GM10248 (cell line): ENCODE measurements around the gene TMEM165.

Experiments
- CTCF ChIA-PET: fragments of 300-600 bp; sonication (Branson Sonifier 250); formaldehyde crosslinking; extraction: SDS; loops from one replicate; lab custom pipeline; 2021; ENCODE audit warnings: antibody characterized with exemption; lab: Yijun Ruan, JAX
- POLR2A ChIA-PET: fragments of 350-650 bp; sonication (Branson Sonifier 250); formaldehyde crosslinking; extraction: SDS; loops from one replicate; lab custom pipeline; 2020; ENCODE audit warnings: antibody characterized with exemption; lab: Yijun Ruan, JAX
- DNase-seq: peaks from one replicate; pipeline ENCODE4 v3.0.0; 2012; ENCODE audit errors: extremely low spot score
- TF ChIP-seq, protein P1 (sequence below): IDR thresholded peaks from 2 replicates; pipeline ENCODE4 v1.5.1; 2012; ENCODE audit warnings: mild to moderate bottlenecking, low read depth; ENCODE audit errors: extremely low read depth, missing control alignments, control extremely low read depth

Gene TMEM165

DNA sequence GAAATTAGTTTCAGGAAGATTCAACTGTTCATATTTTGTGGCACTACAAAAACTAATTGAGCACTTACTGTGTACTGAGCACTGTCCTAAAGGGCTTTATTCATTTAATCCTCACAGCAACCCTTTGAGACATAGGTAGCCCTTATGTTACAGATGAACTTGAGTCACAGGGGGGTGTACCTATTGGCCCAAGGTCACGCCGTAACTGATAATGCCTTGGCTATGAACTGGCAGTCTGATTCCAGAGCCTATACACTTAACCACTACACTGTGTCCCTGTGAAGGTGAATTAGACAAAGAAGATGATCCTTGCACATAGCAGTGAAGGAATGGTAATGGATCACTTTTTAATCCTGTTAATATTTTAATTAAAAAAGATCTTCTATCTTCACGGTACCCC is 12.0 kb downstream of the TMEM165 start:
- TF ChIP-seq, protein P1, sequence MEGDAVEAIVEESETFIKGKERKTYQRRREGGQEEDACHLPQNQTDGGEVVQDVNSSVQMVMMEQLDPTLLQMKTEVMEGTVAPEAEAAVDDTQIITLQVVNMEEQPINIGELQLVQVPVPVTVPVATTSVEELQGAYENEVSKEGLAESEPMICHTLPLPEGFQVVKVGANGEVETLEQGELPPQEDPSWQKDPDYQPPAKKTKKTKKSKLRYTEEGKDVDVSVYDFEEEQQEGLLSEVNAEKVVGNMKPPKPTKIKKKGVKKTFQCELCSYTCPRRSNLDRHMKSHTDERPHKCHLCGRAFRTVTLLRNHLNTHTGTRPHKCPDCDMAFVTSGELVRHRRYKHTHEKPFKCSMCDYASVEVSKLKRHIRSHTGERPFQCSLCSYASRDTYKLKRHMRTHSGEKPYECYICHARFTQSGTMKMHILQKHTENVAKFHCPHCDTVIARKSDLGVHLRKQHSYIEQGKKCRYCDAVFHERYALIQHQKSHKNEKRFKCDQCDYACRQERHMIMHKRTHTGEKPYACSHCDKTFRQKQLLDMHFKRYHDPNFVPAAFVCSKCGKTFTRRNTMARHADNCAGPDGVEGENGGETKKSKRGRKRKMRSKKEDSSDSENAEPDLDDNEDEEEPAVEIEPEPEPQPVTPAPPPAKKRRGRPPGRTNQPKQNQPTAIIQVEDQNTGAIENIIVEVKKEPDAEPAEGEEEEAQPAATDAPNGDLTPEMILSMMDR: no peak
- POLR2A ChIA-PET: no interaction called here
- CTCF ChIA-PET: interaction anchor here (1.9 kb wide), 1 partner anchor 540 kb away, joined by 6 read pairs; the partner anchor contains the start of gene CEP135
- no peak for DNase-seq

- CTCF ChIA-PET: interaction anchor here (0.9 to 2.7 kb wide), 16 partner anchors 8 to 538 kb away, joined by 3 to 13 read pairs (median 4); partner anchors contain the start of genes CEP135, SRD5A3 and TMEM165
- TF ChIP-seq, protein P1: peak; percentile 58
- POLR2A ChIA-PET: interaction anchor here (0.5 to 0.7 kb wide), 2 partner anchors 10 to 95 kb away, joined by 3 read pairs; no protein-coding TSS in a partner anchor
- DNase-seq: peak; percentile 25
Measured at GRCh38 chr4:55409468-55410171, 13.9 kb downstream of the TMEM165 start.

GRCh38 chr4:55410431-55410830 is 14.7 kb downstream of the TMEM165 start:
- TF ChIP-seq, protein P1: no peak
- ChIA-PET CTCF (interaction anchor here (0.9 to 2.7 kb wide), 11 partner anchors 12 to 455 kb away, joined by 3 to 13 read pairs (median 4); partner anchors contain the start of genes SRD5A3 and TMEM165), POLR2A (interaction anchor here (0.5 kb wide), 1 partner anchor 11 kb away, joined by 3 read pairs; no protein-coding TSS in a partner anchor)
- DNase-seq: no peak

- ChIA-PET CTCF (interaction anchor here (1.6 to 1.8 kb wide), 3 partner anchors 17 to 65 kb away, joined by 4 to 7 read pairs (median 6); partner anchors contain the start of genes SRD5A3 and TMEM165), POLR2A (no interaction called here)
- TF ChIP-seq, protein P1: no peak
- no peak for DNase-seq
Measured at GRCh38 chr4:55411621-55412020, 15.9 kb downstream of the TMEM165 start.

- ChIA-PET CTCF (interaction anchor here (1.4 to 2.0 kb wide), 5 partner anchors 10 to 43 kb away, joined by 3 to 7 read pairs (median 4); no protein-coding TSS in a partner anchor), POLR2A (no interaction called here)
- DNase-seq: no peak
- TF ChIP-seq, protein P1: no peak
Measured at GRCh38 chr4:55416176-55416575, 20.4 kb downstream of the TMEM165 start.

DNA sequence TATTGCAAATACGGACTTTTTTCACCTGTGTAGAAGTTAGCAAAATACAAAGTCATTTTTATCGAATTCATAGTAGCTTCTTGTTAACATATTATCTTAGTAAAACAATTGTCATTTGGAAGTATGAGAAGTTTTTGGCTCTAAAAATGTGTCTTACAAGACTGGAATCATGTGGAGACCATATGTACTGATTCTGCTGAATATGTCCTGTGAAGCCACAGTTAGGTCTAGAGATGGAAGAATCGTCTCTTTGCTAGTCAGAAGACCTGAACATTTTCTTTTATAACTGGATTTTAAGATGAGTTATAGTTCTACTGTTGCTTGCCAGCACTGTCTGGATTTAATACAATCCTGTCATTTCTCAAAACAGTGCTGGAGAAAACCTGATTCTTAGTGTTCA is 29.0 kb downstream of the TMEM165 start:
- ChIA-PET POLR2A (no interaction called here), CTCF (interaction anchor here (1.0 to 1.2 kb wide), 2 partner anchors 15 to 21 kb away, joined by 3 read pairs; no protein-coding TSS in a partner anchor)
- TF ChIP-seq, protein P1: no peak
- DNase-seq: no peak
